MG63 (cell line): ENCODE results near the gene CEACAM16. TPM values are rescaled to one million over a fixed set of nuclear protein-coding genes. Genes with fewer than 3 reads are reported as not detected.
"Not testable (repeated sequence)": the region's sequence is repeated elsewhere in the genome, so short reads cannot be mapped to it uniquely, and the experiment has no call there.

Experiments
- DNase-seq: peaks from one replicate; pipeline ENCODE4 v3.0.0-alpha.2; 2020
- H3K27me3 ChIP-seq: fragments of 250-450 bp; sonication (Bioruptor Pico); 2 replicates; pipeline ENCODE4 v1.5.1; 2020; ENCODE audit warnings: mild to moderate bottlenecking, moderate library complexity
- H3K36me3 ChIP-seq: fragments of 250-450 bp; sonication (Bioruptor Pico); 2 replicates; pipeline ENCODE4 v1.5.1; 2020; ENCODE audit warnings: mild to moderate bottlenecking, moderate library complexity
- H3K4me3 ChIP-seq: fragments of 250-450 bp; sonication (Bioruptor Pico); 2 replicates; pipeline ENCODE4 v1.5.1; 2020; ENCODE audit warnings: mild to moderate bottlenecking, moderate library complexity
- H3K9me3 ChIP-seq: fragments of 250-450 bp; sonication (Bioruptor Pico); 2 replicates; pipeline ENCODE4 v1.5.1; 2020; ENCODE audit warnings: mild to moderate bottlenecking, moderate library complexity
- total RNA-seq: library from RNA; depleted of rRNA; stranded (reverse); fragments of >200 nt; shearing (Covaris generic); gene quantifications from 2 replicates; pipeline ENCODE4 v1.2.3, GENCODE V29; 2014; ENCODE audit warnings: low replicate concordance

Gene CEACAM16
- total RNA-seq, 1 experiment from 2014 or later = 0.92 TPM

- Histone ChIP-seq H3K27me3 (no peaks in the 10 kb centered on the region), H3K4me3 (no peak within 1 kb of the TSS), H3K36me3 (no peaks in the 10 kb centered on the region), H3K9me3 (no peaks in the 10 kb centered on the region)
- no peak for DNase-seq
These were observed 27.6 kb upstream of the CEACAM16 start, which contains the start of gene CEACAM19 for GRCh38 chr19:44671400-44671799. Gene CEACAM19, plus strand, starts transcription at chr19:44671482. Its CDS starts 450 bp downstream, at chr19:44671932.

- no peaks in the 10 kb centered on the region for H3K27me3 ChIP-seq
- DNase-seq = no peak
- H3K36me3 ChIP-seq = no peaks in the 10 kb centered on the region
- no peak overlapping the region for H3K4me3 ChIP-seq
- H3K9me3 ChIP-seq = no peaks in the 10 kb centered on the region
These were observed 26.7 kb upstream of the CEACAM16 start for GRCh38 chr19:44672226-44672625.

- Histone ChIP-seq H3K9me3 (no peaks in the 10 kb centered on the region), H3K36me3 (no peaks in the 10 kb centered on the region), H3K27me3 (no peaks in the 10 kb centered on the region), H3K4me3 (no peak overlapping the region)
- DNase-seq = no peak
These were observed 25.4 kb upstream of the CEACAM16 start for GRCh38 chr19:44673510-44673909.

GRCh38 chr19:44675521-44675920 is 23.4 kb upstream of the CEACAM16 start:
- H3K9me3 ChIP-seq = no peaks in the 10 kb centered on the region
- no peak overlapping the region for H3K4me3 ChIP-seq
- no peak for DNase-seq
- no peaks in the 10 kb centered on the region for H3K27me3 ChIP-seq
- peaks cover 3% of the 10 kb centered on the region for H3K36me3 ChIP-seq

GRCh38 chr19:44677019-44677811 is 21.7 kb upstream of the CEACAM16 start:
- no peaks in the 10 kb centered on the region for H3K9me3 ChIP-seq
- peaks cover 3% of the 10 kb centered on the region for H3K36me3 ChIP-seq
- DNase-seq = peak; percentile 39
- H3K27me3 ChIP-seq = no peaks in the 10 kb centered on the region
- no peak overlapping the region for H3K4me3 ChIP-seq

- Histone ChIP-seq H3K27me3 (no peaks in the 10 kb centered on the region), H3K4me3 (no peak overlapping the region), H3K9me3 (no peaks in the 10 kb centered on the region), H3K36me3 (peaks cover 8% of the 10 kb centered on the region)
- DNase-seq = no peak
These were observed 18.4 kb upstream of the CEACAM16 start for GRCh38 chr19:44680536-44680935.

GRCh38 chr19:44681992-44682790 is 16.8 kb upstream of the CEACAM16 start:
- Histone ChIP-seq H3K27me3 (no peaks in the 10 kb centered on the region), H3K9me3 (no peaks in the 10 kb centered on the region), H3K36me3 (peaks cover 8% of the 10 kb centered on the region), H3K4me3 (no peak overlapping the region)
- no peak for DNase-seq

- H3K36me3 ChIP-seq = peaks cover 8% of the 10 kb centered on the region
- DNase-seq = no peak
- H3K27me3 ChIP-seq = no peaks in the 10 kb centered on the region
- no peaks in the 10 kb centered on the region; the same call in 1 of the 2 replicates for H3K9me3 ChIP-seq
- H3K4me3 ChIP-seq = no peak overlapping the region
These were observed 16.1 kb upstream of the CEACAM16 start for GRCh38 chr19:44682807-44683206.

GRCh38 chr19:44683434-44684210 is 15.3 kb upstream of the CEACAM16 start:
- Histone ChIP-seq H3K9me3 (no peaks in the 10 kb centered on the region; the same call in 1 of the 2 replicates), H3K27me3 (no peaks in the 10 kb centered on the region), H3K4me3 (no peak overlapping the region), H3K36me3 (peaks cover 8% of the 10 kb centered on the region)
- DNase-seq = no peak

GRCh38 chr19:44684396-44684795 is 14.6 kb upstream of the CEACAM16 start:
- not testable (repeated sequence) for H3K36me3 ChIP-seq, H3K9me3 ChIP-seq, DNase-seq, H3K4me3 ChIP-seq, H3K27me3 ChIP-seq

- H3K36me3 ChIP-seq = peaks cover 5% of the 10 kb centered on the region
- H3K9me3 ChIP-seq = no peaks in the 10 kb centered on the region; the same call in 1 of the 2 replicates
- no peaks in the 10 kb centered on the region for H3K27me3 ChIP-seq
- peak; percentile 85 for DNase-seq
- H3K4me3 ChIP-seq = no peak overlapping the region
These were observed 13.8 kb upstream of the CEACAM16 start for GRCh38 chr19:44684892-44685863.

GRCh38 chr19:44685877-44686276 is 13.1 kb upstream of the CEACAM16 start:
- Histone ChIP-seq H3K27me3 (no peaks in the 10 kb centered on the region), H3K4me3 (no peak overlapping the region), H3K9me3 (no peaks in the 10 kb centered on the region; the same call in 1 of the 2 replicates), H3K36me3 (peaks cover 5% of the 10 kb centered on the region)
- no peak for DNase-seq

GRCh38 chr19:44686896-44687295 is 12.1 kb upstream of the CEACAM16 start:
- H3K4me3 ChIP-seq = no peak overlapping the region
- peaks cover 5% of the 10 kb centered on the region for H3K36me3 ChIP-seq
- no peaks in the 10 kb centered on the region for H3K27me3 ChIP-seq
- DNase-seq = no peak
- H3K9me3 ChIP-seq = no peaks in the 10 kb centered on the region; the same call in 1 of the 2 replicates

- H3K9me3 ChIP-seq = no peaks in the 10 kb centered on the region; the same call in 1 of the 2 replicates
- H3K27me3 ChIP-seq = no peaks in the 10 kb centered on the region
These were observed 11.1 kb upstream of the CEACAM16 start for GRCh38 chr19:44687888-44688287.

GRCh38 chr19:44689290-44690130 is 9.4 kb upstream of the CEACAM16 start:
- no peaks in the 10 kb centered on the region for H3K27me3 ChIP-seq
- no peaks in the 10 kb centered on the region; the same call in 1 of the 2 replicates for H3K9me3 ChIP-seq
- peak; percentile 56 for DNase-seq
- no peak overlapping the region for H3K4me3 ChIP-seq
- H3K36me3 ChIP-seq = no peaks in the 10 kb centered on the region

More at GRCh38 chr19:44687888-44688287, 11.1 kb upstream of the CEACAM16 start:
- H3K4me3 ChIP-seq = no peak overlapping the region
- H3K36me3 ChIP-seq = peaks cover 5% of the 10 kb centered on the region
- DNase-seq = no peak
